Activated naive CD8-positive, alpha-beta T cell (primary cell): Measurements from ENCODE around the gene CDC25B.

ENCODE experiments used
- H3K27ac Mint-ChIP-seq: one replicate; pipeline ENCODE4 v1.8.0; 2021; ENCODE audit warnings: mixed read lengths
- H3K27me3 Mint-ChIP-seq: one replicate; pipeline ENCODE4 v1.8.0; 2021; ENCODE audit warnings: mixed read lengths
- H3K36me3 Mint-ChIP-seq: one replicate; pipeline ENCODE4 v1.8.0; 2021; ENCODE audit warnings: mixed read lengths
- H3K4me1 Mint-ChIP-seq: one replicate; pipeline ENCODE4 v1.8.0; 2021; ENCODE audit warnings: low read depth, mixed read lengths
- H3K4me3 Mint-ChIP-seq: one replicate; pipeline ENCODE4 v1.8.0; 2021; ENCODE audit warnings: mild to moderate bottlenecking, mixed read lengths
- H3K9me3 Mint-ChIP-seq: one replicate; pipeline ENCODE4 v1.8.0; 2021; ENCODE audit warnings: low read depth, mixed read lengths

Gene CDC25B

DNA sequence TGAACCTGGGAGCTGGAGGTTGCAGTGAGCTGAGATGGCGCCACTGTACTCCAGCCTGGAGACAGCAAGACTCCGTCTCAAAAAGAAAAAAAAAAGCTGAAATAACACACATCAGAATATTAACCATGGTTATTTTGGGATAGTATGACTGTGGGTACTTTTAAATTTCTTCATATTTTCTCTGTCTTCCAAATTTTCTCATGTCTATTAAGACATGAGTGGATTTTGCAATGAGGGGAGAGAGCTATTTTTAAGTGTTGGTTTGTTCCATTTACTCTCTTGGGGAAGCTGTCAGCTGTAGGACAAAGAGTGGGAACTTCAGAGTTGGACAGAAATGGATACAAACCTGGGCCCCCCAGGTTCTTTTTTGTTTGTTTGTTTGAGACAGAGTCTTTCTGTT lies 38.8 kb upstream of the CDC25B start:
- H3K4me1 Mint-ChIP-seq = peaks cover 3% of the 10 kb centered on the region
- no peaks in the 10 kb centered on the region for H3K27me3 Mint-ChIP-seq
- no peak overlapping the region for H3K27ac Mint-ChIP-seq
- peaks cover 6% of the 10 kb centered on the region for H3K36me3 Mint-ChIP-seq
- H3K4me3 Mint-ChIP-seq = no peak overlapping the region
- no peaks in the 10 kb centered on the region for H3K9me3 Mint-ChIP-seq

- H3K4me3 Mint-ChIP-seq = no peak overlapping the region
- peaks cover 6% of the 10 kb centered on the region for H3K36me3 Mint-ChIP-seq
- no peak overlapping the region for H3K27ac Mint-ChIP-seq
- H3K27me3 Mint-ChIP-seq = no peaks in the 10 kb centered on the region
- no peaks in the 10 kb centered on the region for H3K4me1 Mint-ChIP-seq
- H3K9me3 Mint-ChIP-seq = no peaks in the 10 kb centered on the region
These were observed 37.5 kb upstream of the CDC25B start for GRCh38 chr20:3758566-3758965.

- Mint-ChIP-seq H3K36me3 (peaks cover 6% of the 10 kb centered on the region), H3K4me3 (no peak overlapping the region), H3K27me3 (no peaks in the 10 kb centered on the region), H3K9me3 (no peaks in the 10 kb centered on the region), H3K27ac (no peak overlapping the region), H3K4me1 (no peaks in the 10 kb centered on the region)
These were observed 36.7 kb upstream of the CDC25B start for GRCh38 chr20:3759316-3759823.

DNA sequence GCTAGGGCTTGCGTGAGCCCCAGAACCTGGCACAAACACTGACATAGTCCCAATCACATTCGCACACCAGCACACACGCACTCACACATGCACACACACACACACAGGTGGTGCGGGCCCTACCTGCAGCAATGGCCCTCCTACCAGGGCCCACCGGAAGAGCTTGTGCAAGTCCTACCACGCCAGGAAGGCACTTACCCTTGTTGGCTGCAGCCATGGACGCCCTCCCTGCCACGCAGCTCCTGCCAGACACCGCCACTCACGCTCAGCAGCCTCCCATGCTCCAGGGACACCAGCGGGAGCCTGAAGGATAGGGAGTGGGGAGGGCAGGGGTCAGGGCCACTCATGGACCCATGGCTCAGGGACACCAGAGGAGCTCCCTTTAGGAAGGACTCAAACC lies 36.2 kb upstream of the CDC25B start:
- Mint-ChIP-seq H3K9me3 (no peaks in the 10 kb centered on the region), H3K27me3 (no peaks in the 10 kb centered on the region), H3K4me3 (no peak overlapping the region), H3K4me1 (no peaks in the 10 kb centered on the region), H3K27ac (no peak overlapping the region), H3K36me3 (peaks cover 6% of the 10 kb centered on the region)

GRCh38 chr20:3760655-3761348 lies 35.3 kb upstream of the CDC25B start:
- Mint-ChIP-seq H3K27me3 (no peaks in the 10 kb centered on the region), H3K36me3 (peaks cover 6% of the 10 kb centered on the region), H3K4me1 (no peaks in the 10 kb centered on the region), H3K9me3 (no peaks in the 10 kb centered on the region), H3K4me3 (no peak overlapping the region), H3K27ac (no peak overlapping the region)

DNA sequence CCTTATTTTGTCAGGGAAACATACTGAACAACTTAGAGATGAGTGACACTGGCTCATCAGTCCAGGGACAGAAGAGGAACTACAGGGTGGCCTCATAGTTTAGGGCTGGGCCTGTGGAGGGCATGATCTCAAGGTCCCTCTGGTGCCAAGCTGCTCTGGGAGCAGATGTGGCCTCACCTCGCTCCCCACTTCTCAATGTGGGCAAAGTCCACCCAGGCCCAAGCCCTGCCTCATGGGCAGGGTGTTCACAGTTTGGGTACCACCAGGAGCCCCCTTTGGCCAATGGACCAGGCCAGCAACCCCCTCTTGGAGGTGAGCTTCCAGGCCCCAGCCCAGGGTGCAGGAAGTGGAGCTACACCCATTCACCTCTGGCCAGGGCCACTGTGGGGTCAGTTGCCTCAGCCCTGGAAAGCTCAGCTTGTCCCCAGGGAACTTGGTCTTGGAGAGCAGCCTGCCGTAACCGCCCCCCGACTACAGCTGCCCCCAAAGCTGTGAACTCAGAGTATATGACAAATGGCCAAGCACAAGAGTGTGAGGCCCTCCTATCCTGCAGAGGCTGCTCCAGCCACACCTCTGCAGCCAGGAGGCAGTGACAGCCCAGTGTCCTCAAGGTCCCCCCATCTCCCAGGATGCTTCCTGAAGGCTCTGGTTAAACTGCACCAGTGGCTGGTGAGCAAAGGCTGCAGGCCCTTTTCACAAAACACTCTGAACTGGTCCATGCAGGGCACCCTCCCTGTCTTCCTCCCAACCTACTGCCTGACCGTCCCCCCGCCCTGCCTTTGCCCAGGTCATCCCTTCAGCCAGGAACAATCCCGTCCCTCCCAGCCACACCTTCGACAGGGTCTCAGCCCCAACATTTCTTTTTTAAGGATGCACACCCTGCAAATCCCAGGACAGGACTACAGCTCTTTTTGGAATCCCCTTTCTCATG lies 32.2 kb upstream of the CDC25B start:
- Mint-ChIP-seq H3K27me3 (no peaks in the 10 kb centered on the region), H3K27ac (no peak overlapping the region), H3K9me3 (no peaks in the 10 kb centered on the region), H3K4me3 (no peak overlapping the region), H3K4me1 (peaks cover 17% of the 10 kb centered on the region), H3K36me3 (peaks cover 2% of the 10 kb centered on the region)

DNA sequence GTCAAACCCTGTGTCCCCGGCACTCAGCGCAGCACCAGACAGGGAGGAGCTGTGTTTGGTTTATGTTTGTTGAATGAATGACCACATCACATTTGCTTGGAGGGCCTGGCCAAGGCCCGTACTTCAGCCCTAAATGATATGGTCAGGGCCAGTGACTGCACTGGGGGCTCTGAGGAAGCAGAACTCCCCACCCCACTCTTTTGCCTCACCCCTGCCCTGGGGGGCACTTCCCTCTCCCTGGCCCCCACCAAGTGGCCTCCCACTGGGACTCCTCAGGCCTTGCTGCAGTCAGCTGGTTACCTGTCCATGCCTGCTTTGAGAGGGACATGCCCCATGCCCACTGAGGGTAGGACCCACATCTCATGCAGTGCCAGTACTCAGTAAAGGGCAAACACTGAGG lies 31.5 kb upstream of the CDC25B start:
- Mint-ChIP-seq H3K27me3 (no peaks in the 10 kb centered on the region), H3K9me3 (no peaks in the 10 kb centered on the region), H3K4me3 (no peak overlapping the region), H3K27ac (no peak overlapping the region), H3K4me1 (peaks cover 20% of the 10 kb centered on the region), H3K36me3 (peaks cover 1% of the 10 kb centered on the region)

- Mint-ChIP-seq H3K4me3 (peak overlapping the region; percentile 90), H3K27ac (no peak overlapping the region), H3K27me3 (no peaks in the 10 kb centered on the region), H3K9me3 (no peaks in the 10 kb centered on the region), H3K36me3 (no peaks in the 10 kb centered on the region), H3K4me1 (peaks cover 20% of the 10 kb centered on the region)
These were observed 30.8 kb upstream of the CDC25B start for GRCh38 chr20:3765171-3765882.

DNA sequence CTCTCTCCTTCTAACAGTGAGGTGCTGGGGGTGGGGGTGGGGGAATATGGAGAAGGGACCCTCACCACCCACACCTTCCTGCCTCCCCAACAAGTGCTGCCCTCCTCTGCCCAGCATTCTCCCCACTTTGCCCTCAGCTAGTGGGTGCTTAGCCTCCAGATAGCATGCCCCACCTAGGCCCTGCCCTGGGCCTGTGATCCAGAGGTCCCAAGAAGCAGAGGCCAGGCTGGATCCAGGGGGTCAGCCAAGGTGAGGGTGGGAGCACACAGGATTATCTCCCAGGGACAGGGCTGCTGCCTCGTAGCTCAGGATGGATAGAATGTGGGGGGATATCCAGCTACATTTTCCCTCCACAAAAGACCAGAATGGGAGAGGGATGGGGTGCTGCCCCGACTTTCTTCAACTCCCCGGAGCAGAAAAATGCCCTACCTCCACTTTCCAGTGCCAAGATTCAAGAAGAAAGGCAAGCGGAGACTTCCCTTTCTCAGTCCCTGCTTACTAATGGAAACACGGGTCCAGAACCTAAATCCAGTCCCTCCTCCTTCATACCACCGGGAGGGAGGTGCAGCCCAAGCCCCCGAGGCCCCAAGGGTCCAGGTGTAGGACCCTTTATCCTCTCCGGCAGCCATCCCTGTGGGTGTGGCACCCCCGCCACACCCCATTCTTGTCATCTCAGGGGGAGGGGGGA lies 29.5 kb upstream of the CDC25B start:
- no peaks in the 10 kb centered on the region for H3K27me3 Mint-ChIP-seq
- H3K4me1 Mint-ChIP-seq = peaks cover 20% of the 10 kb centered on the region
- H3K4me3 Mint-ChIP-seq = peak overlapping the region; percentile 90
- H3K27ac Mint-ChIP-seq = no peak overlapping the region
- no peaks in the 10 kb centered on the region for H3K9me3 Mint-ChIP-seq
- no peaks in the 10 kb centered on the region for H3K36me3 Mint-ChIP-seq

GRCh38 chr20:3767110-3767426 lies 29.0 kb upstream of the CDC25B start:
- Mint-ChIP-seq H3K27me3 (no peaks in the 10 kb centered on the region), H3K36me3 (no peaks in the 10 kb centered on the region), H3K4me3 (peak overlapping the region; percentile 90), H3K4me1 (peaks cover 20% of the 10 kb centered on the region), H3K27ac (no peak overlapping the region), H3K9me3 (no peaks in the 10 kb centered on the region)

GRCh38 chr20:3767427-3768341 lies 28.4 kb upstream of the CDC25B start, which contains the start of gene ADISSP:
TSS of gene ADISSP (minus strand) at chr20:3767753. CDS start at chr20:3760100, 7,653 bp downstream.
- Mint-ChIP-seq H3K4me3 (peak within 1 kb of the TSS; percentile 90), H3K9me3 (no peaks in the 10 kb centered on the region), H3K36me3 (no peaks in the 10 kb centered on the region), H3K27me3 (no peaks in the 10 kb centered on the region), H3K4me1 (peaks cover 20% of the 10 kb centered on the region), H3K27ac (peak within 1 kb of the TSS; percentile 87)

DNA sequence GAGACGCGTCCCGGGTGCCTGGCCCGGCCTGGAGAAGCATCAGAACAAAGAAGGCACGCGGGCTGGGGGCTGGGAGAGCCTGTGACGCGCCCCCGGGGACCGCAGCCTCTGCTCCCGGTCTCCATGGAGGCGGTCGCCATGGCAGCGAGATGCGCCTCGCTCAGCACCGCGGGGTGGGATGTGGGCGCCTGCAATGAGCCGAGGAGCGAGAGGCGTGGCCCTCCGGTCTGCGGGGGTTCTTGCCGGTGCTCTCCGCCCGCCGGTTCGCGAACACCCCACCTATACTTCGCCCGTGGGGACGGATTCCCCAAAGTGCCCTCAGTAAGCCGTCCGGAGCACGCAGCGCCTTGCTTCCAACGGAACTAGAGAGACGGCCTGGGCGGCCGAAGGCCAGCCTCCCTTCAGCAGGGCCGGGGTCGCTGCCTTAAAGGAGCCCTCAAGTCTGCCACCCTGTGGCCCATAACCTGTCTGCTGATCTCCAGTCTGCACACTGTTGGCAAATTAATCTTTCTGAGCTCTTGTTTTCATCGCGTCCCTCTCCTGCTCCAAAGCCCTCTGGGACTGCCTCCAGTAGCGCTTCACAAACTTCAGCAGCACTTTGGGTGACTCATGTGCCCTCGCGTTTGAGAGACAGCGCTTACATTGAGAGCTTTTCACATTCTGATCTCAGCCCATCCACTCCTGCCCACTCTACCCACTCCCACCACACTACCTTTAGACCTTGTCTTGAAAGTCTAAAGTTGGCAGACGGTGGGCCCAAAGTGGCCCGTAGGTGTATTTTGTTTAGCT lies 27.6 kb upstream of the CDC25B start:
- Mint-ChIP-seq H3K36me3 (no peaks in the 10 kb centered on the region), H3K4me1 (peaks cover 20% of the 10 kb centered on the region), H3K27me3 (no peaks in the 10 kb centered on the region), H3K27ac (peak overlapping the region; percentile 87), H3K9me3 (no peaks in the 10 kb centered on the region), H3K4me3 (peak overlapping the region; percentile 90)

- H3K36me3 Mint-ChIP-seq = no peaks in the 10 kb centered on the region
- peaks cover 12% of the 10 kb centered on the region for H3K4me1 Mint-ChIP-seq
- H3K9me3 Mint-ChIP-seq = no peaks in the 10 kb centered on the region
- H3K27me3 Mint-ChIP-seq = no peaks in the 10 kb centered on the region
- no peak overlapping the region for H3K27ac Mint-ChIP-seq
- no peak overlapping the region for H3K4me3 Mint-ChIP-seq
These were observed 24.5 kb upstream of the CDC25B start for GRCh38 chr20:3771552-3772058.
